H9 (cell line): ENCODE measurements around the gene CFAP100. TPM values are rescaled to one million over a fixed set of nuclear protein-coding genes. Genes with fewer than 3 reads are reported as not detected.

Source experiments
- DNase-seq: peaks from one replicate; pipeline ENCODE4 v3.0.0-alpha.2; 2017
- H2AFZ ChIP-seq: one replicate; pipeline ENCODE4 v1.6.1; 2013; ENCODE audit warnings: mild to moderate bottlenecking, low read length, control low read depth, moderate library complexity
- H2AK5ac ChIP-seq: 2 replicates; pipeline ENCODE4 v1.6.1; 2013; ENCODE audit warnings: low read length, control low read depth, mixed read lengths; ENCODE audit not compliant: insufficient read length
- H2BK120ac ChIP-seq: one replicate; pipeline ENCODE4 v1.6.1; 2013; ENCODE audit warnings: low read depth, mild to moderate bottlenecking, low read length, control low read depth, inconsistent platforms; ENCODE audit not compliant: poor library complexity, severe bottlenecking
- H2BK12ac ChIP-seq: 2 replicates; pipeline ENCODE4 v1.6.1; 2013; ENCODE audit warnings: low read length, control low read depth, mixed read lengths, low read depth; ENCODE audit not compliant: insufficient read length
- H2BK15ac ChIP-seq: 2 replicates; pipeline ENCODE4 v1.6.1; 2013; ENCODE audit warnings: low read depth, low read length, control low read depth
- H2BK20ac ChIP-seq: one replicate; pipeline ENCODE4 v1.6.1; 2013; ENCODE audit warnings: low read depth, mild to moderate bottlenecking, low read length, control low read depth, inconsistent platforms; ENCODE audit not compliant: poor library complexity, severe bottlenecking
- H2BK5ac ChIP-seq: 2 replicates; pipeline ENCODE4 v1.6.1; 2013; ENCODE audit warnings: low read length, control low read depth, mixed read lengths; ENCODE audit not compliant: insufficient read length
- H3K14ac ChIP-seq: 2 replicates; pipeline ENCODE4 v1.6.1; 2013; ENCODE audit warnings: low read length, control low read depth; ENCODE audit not compliant: insufficient read depth
- H3K18ac ChIP-seq: 2 replicates; pipeline ENCODE4 v1.6.1; 2013; ENCODE audit warnings: low read depth, mild to moderate bottlenecking, mixed read lengths, low read length, control low read depth; ENCODE audit not compliant: insufficient read length
- H3K23ac ChIP-seq: 2 replicates; pipeline ENCODE4 v1.6.1; 2013; ENCODE audit warnings: low read length, control low read depth, mixed read lengths, low read depth; ENCODE audit not compliant: insufficient read length
- H3K23me2 ChIP-seq: 2 replicates; pipeline ENCODE4 v1.6.1; 2013; ENCODE audit warnings: low read depth, mild to moderate bottlenecking, mixed read lengths, low read length, control low read depth; ENCODE audit not compliant: insufficient read length, poor library complexity, severe bottlenecking
- H3K27ac ChIP-seq: 2 replicates; pipeline ENCODE4 v1.5.1; 2013; ENCODE audit warnings: low read length, control low read depth, mixed read lengths, low read depth; ENCODE audit not compliant: insufficient read length
- H3K27me3 ChIP-seq: 2 replicates; pipeline ENCODE4 v1.6.1; 2013; ENCODE audit warnings: low read length, control low read depth, inconsistent platforms; ENCODE audit not compliant: insufficient read depth
- H3K4ac ChIP-seq: 2 replicates; pipeline ENCODE4 v1.6.1; 2013; ENCODE audit warnings: low read depth, mild to moderate bottlenecking, control low read depth, inconsistent platforms, low read length, moderate library complexity
- H3K4me1 ChIP-seq: 2 replicates; pipeline ENCODE4 v1.6.1; 2013; ENCODE audit warnings: low read length, control low read depth, inconsistent platforms; ENCODE audit not compliant: insufficient read depth
- H3K4me2 ChIP-seq: 2 replicates; pipeline ENCODE4 v1.6.1; 2013; ENCODE audit warnings: low read length, control low read depth, mixed read lengths; ENCODE audit not compliant: insufficient read length, insufficient read depth
- H3K56ac ChIP-seq: 2 replicates; pipeline ENCODE4 v1.6.1; 2013; ENCODE audit warnings: low read depth, mild to moderate bottlenecking, mixed read lengths, low read length, control low read depth; ENCODE audit not compliant: insufficient read length
- H3K79me1 ChIP-seq: 2 replicates; pipeline ENCODE4 v1.6.1; 2013; ENCODE audit warnings: low read depth, mild to moderate bottlenecking, moderate library complexity, low read length, control low read depth, inconsistent platforms; ENCODE audit not compliant: insufficient read depth, poor library complexity, severe bottlenecking
- H3K79me2 ChIP-seq: 2 replicates; pipeline ENCODE4 v1.6.1; 2013; ENCODE audit warnings: low read length, control low read depth, inconsistent platforms; ENCODE audit not compliant: insufficient read depth
- H3K9ac ChIP-seq: 2 replicates; pipeline ENCODE4 v1.6.1; 2013; ENCODE audit warnings: low read length, control low read depth, mixed read lengths; ENCODE audit not compliant: insufficient read length; ENCODE audit errors: extremely low read depth
- H3K9me3 ChIP-seq: one replicate; pipeline ENCODE4 v1.6.1; 2013; ENCODE audit warnings: low read depth, low read length, inconsistent platforms; ENCODE audit not compliant: control insufficient read depth
- H3T11ph ChIP-seq: one replicate; pipeline ENCODE4 v1.6.1; 2013; ENCODE audit warnings: mild to moderate bottlenecking, low read length, control low read depth, inconsistent platforms
- H4K20me1 ChIP-seq: one replicate; pipeline ENCODE4 v1.6.1; 2013; ENCODE audit not compliant: control insufficient read depth, insufficient read length, insufficient read depth
- H4K5ac ChIP-seq: 2 replicates; pipeline ENCODE4 v1.6.1; 2013; ENCODE audit warnings: low read depth, mild to moderate bottlenecking, mixed read lengths, low read length, control low read depth; ENCODE audit not compliant: insufficient read length
- H4K8ac ChIP-seq: replicated peaks from 2 replicates; pipeline ENCODE4 v1.6.1; 2013; ENCODE audit warnings: low read length, control low read depth, mixed read lengths, low read depth; ENCODE audit not compliant: insufficient read length
- H4K91ac ChIP-seq: 2 replicates; pipeline ENCODE4 v1.6.1; 2013; ENCODE audit warnings: low read depth, mild to moderate bottlenecking, moderate library complexity, mixed read lengths, low read length, control low read depth; ENCODE audit not compliant: insufficient read length
- H3K27ac Mint-ChIP-seq, 3 experiments: 2 replicates in 2 of 3; 3 replicates in 1 of 3; pipeline ENCODE4 v1.8.0; 2020 to 2021; ENCODE audit warnings: mixed read lengths in 3 of 3, mild to moderate bottlenecking in 1 of 3, moderate library complexity in 1 of 3
- H3K27me3 Mint-ChIP-seq: 2 replicates; pipeline ENCODE4 v1.8.0; 2021; ENCODE audit warnings: low read depth, mild to moderate bottlenecking, moderate library complexity, mixed read lengths
- H3K36me3 Mint-ChIP-seq, 3 experiments: 2 replicates in 2 of 3; 3 replicates in 1 of 3; pipeline ENCODE4 v1.8.0; 2020 to 2021; ENCODE audit warnings: low read depth in 3 of 3, mixed read lengths in 3 of 3; ENCODE audit not compliant: insufficient read depth in 1 of 3
- H3K4me1 Mint-ChIP-seq, 2 experiments: 2 replicates each; pipeline ENCODE4 v1.8.0; 2020; ENCODE audit warnings: mixed read lengths in 2 of 2
- H3K4me3 Mint-ChIP-seq, 2 experiments: 2 replicates in 1 of 2; 3 replicates in 1 of 2; pipeline ENCODE4 v1.8.0; 2020 to 2021; ENCODE audit warnings: mild to moderate bottlenecking in 2 of 2, mixed read lengths in 2 of 2, moderate library complexity in 1 of 2
- H3K9me3 Mint-ChIP-seq, 2 experiments: 2 replicates in 1 of 2; 3 replicates in 1 of 2; pipeline ENCODE4 v1.8.0; 2020; ENCODE audit warnings: mild to moderate bottlenecking in 2 of 2, mixed read lengths in 2 of 2, moderate library complexity in 1 of 2
- CTCF ChIP-seq: fragments of 200-600 bp; sonication (generic); conservative IDR thresholded peaks from 3 replicates; pipeline ENCODE4 v1.8.0; 2021; ENCODE audit warnings: antibody characterized with exemption, mild to moderate bottlenecking
- WGBS: extraction: QIAGEN DNeasy Blood & Tissue Kit; methylation state at CpG from one replicate; pipeline ENCODE4 v1.1.7; 2013; ENCODE audit warnings: missing lambda C conversion rate, low lambda C conversion rate, mixed read lengths; ENCODE audit not compliant: insufficient read length; ENCODE audit errors: extremely low coverage; 5-methylcytosine and 5-hydroxymethylcytosine counted together
- total RNA-seq: library from RNA; stranded (reverse); gene quantifications from 2 replicates; pipeline ENCODE4 v1.2.1, GENCODE V29; 2021

Gene CFAP100
- total RNA-seq, 1 experiment from 2014 or later: 0.44 TPM

GRCh38 chr3:126478581-126479310 lies 84.0 kb downstream of the CFAP100 start:
- H3K27ac ChIP-seq: no peak overlapping the region
- H2BK20ac ChIP-seq: no peak overlapping the region
- peaks cover 4% of the 10 kb centered on the region; the same call in 1 of the 2 replicates for H3K79me2 ChIP-seq
- no peak overlapping the region for H3K56ac ChIP-seq
- no peak overlapping the region for H3K14ac ChIP-seq
- no peak overlapping the region for H2BK15ac ChIP-seq
- no peak overlapping the region for H2AK5ac ChIP-seq
- no peak overlapping the region for H4K8ac ChIP-seq
- no peak overlapping the region for H4K91ac ChIP-seq
- WGBS: no CpG with 5 or more reads among the region's 14 CpGs
- H3K9ac ChIP-seq: no peak overlapping the region
- no peak overlapping the region for H2AFZ ChIP-seq
- no peak overlapping the region for H2BK12ac ChIP-seq
- H3T11ph ChIP-seq: no peak overlapping the region
- H3K4me1 ChIP-seq: peaks cover 4% of the 10 kb centered on the region; the same call in 1 of the 2 replicates
- H3K27ac Mint-ChIP-seq: no peak overlapping the region
- H2BK120ac ChIP-seq: no peak overlapping the region
- no peak overlapping the region for H3K4me3 Mint-ChIP-seq
- no peak overlapping the region for H3K18ac ChIP-seq
- no peak overlapping the region for H3K4ac ChIP-seq
- no peaks in the 10 kb centered on the region for H3K27me3 ChIP-seq
- H3K4me2 ChIP-seq: no peak overlapping the region
- no peaks in the 10 kb centered on the region for H3K9me3 ChIP-seq
- TF ChIP-seq CTCF: no peak
- H3K9me3 Mint-ChIP-seq: no peaks in the 10 kb centered on the region; a peak in 1 of 5 replicates
- H4K20me1 ChIP-seq: no peaks in the 10 kb centered on the region
- H3K4me1 Mint-ChIP-seq: peaks cover 16 to 26% of the 10 kb centered on the region in 2 experiments
- peaks cover under 1 to 1% (median 1%) of the 10 kb centered on the region in 3 experiments; a peak in 6 of 7 replicates for H3K36me3 Mint-ChIP-seq
- no peaks in the 10 kb centered on the region for H3K79me1 ChIP-seq
- H4K5ac ChIP-seq: no peak overlapping the region
- DNase-seq: no peak
- peaks cover 2% of the 10 kb centered on the region for H3K27me3 Mint-ChIP-seq
- no peak overlapping the region for H3K23ac ChIP-seq
- H2BK5ac ChIP-seq: no peak overlapping the region
- peaks cover 13% of the 10 kb centered on the region for H3K23me2 ChIP-seq
